ENCODE data around the gene NDUFA5.
"Not testable (repeated sequence)": the region's sequence is repeated elsewhere in the genome, so short reads cannot be mapped to it uniquely, and the experiment has no call there.

Gene NDUFA5

DNA sequence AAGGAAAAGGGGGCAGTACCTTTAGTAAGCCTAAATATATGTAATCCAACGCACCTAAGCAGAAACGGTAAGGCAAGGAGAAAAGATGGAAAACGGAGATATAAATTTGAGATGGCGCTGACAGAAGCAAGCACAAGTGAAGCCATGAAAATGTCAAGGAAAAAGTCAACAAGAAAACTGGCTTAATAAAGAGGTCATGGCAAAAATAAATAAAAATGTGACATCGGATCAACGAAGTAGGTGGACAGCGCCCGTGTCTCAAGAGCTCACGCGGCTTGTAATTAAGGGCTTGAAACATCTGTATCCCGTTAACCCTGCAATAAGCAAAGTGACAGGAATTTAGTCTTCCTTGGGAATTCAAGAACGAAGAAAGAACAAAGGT is 611 bp downstream of the NDUFA5 start:
- DNase-seq (ENCODE audit: low spot score), result no peak

- DNase-seq (ENCODE audit: low spot score), result no peak
These were observed 2.1 kb downstream of the NDUFA5 start for GRCh38 chr7:123555484-123555883.

GRCh38 chr7:123553159-123553558 is 4.5 kb downstream of the NDUFA5 start:
- no peak for DNase-seq (ENCODE audit: low spot score)

DNA sequence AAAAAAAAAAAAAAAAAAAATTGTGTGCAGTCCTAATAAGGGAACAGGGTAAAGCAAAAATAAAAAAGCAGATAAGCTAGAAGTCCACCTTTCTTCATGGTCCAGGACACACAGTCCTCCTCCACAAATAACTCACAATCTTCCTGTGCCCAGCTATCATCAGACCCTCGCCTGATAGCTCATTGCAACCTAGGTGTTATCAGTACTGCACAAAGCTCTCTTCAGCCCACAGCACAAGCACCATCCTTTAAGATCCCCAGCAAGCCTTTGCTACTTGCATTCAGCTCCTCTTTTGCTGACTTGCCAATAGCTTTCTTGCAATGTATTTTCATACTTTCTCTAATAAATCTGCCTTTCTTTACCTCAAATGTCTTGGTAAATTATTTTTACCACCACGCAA is 5.0 kb downstream of the NDUFA5 start:
- DNase-seq (ENCODE audit: low spot score), result no peak

GRCh38 chr7:123552134-123552533 is 5.5 kb downstream of the NDUFA5 start:
- not testable (repeated sequence) for DNase-seq (ENCODE audit: low spot score)

GRCh38 chr7:123548406-123548805 is 9.2 kb downstream of the NDUFA5 start:
- DNase-seq (ENCODE audit: low spot score), result no peak

DNA sequence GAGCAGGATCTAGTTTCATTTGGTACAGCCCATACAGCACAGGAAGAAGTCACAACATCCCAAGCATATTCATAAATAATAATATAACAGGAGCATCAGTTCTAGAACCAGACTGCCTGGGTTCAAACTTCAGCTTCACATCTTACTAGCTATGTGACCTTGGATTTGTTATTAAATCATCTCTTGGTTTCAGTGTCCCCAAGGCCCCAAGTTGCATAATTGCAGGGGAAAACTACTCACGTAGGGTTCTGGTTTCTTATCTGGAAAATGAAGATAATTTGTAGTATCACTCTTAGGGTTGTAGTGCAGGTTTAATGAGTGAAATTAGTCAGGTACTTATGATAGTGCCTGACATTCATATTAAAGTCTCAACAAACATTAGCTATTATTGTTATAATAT is 17.7 kb downstream of the NDUFA5 start:
- DNase-seq (ENCODE audit: low spot score), result no peak

DNA sequence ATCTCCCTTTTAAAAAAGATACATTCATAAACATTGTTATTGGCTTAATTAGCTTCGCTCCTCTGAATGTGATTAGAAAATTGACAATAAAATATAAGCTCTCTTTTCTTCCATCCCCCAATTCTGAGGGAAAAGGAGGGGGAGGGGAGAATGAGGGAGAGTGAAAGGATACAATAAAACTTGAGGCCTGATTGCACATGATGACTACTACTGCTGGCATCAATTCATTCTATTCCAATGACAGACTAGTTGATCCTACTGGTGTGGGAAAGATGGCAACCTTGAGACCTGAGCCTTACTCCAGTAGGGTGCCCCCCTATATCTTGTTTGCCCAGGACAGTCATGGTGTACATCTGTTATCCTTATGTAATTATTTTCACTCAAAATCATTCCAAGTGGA is 18.7 kb downstream of the NDUFA5 start:
- no peak for DNase-seq (ENCODE audit: low spot score)

DNA sequence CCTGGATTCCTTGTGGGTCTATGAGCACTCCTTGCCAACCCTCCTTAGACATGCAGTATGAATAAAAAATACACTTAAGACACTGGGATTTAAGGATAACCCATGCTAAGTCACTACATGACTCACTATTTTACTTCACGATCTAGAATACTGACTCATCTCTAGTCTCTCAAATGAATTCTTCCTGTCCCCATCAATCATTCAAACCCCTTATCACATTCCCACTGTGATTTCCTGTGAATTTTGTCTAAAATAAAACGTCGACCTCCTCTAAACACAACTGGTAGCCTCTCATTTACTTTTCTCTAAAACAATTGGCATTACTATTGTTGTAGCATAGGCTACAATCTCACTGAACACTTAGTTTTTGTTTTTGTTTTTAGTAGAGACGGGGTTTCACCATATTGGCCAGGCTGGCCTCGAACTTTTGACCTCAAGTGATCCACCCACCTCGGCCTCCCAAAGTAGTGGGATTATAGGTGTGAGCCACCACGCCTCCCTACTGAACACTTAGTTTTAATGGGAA is 19.4 kb downstream of the NDUFA5 start:
- no peak for DNase-seq (ENCODE audit: low spot score)

- DNase-seq (ENCODE audit: low spot score), result no peak
These were observed 20.5 kb downstream of the NDUFA5 start for GRCh38 chr7:123537026-123537642.

- no peak for DNase-seq (ENCODE audit: low spot score)
These were observed 22.1 kb downstream of the NDUFA5 start for GRCh38 chr7:123535517-123535916.

DNA sequence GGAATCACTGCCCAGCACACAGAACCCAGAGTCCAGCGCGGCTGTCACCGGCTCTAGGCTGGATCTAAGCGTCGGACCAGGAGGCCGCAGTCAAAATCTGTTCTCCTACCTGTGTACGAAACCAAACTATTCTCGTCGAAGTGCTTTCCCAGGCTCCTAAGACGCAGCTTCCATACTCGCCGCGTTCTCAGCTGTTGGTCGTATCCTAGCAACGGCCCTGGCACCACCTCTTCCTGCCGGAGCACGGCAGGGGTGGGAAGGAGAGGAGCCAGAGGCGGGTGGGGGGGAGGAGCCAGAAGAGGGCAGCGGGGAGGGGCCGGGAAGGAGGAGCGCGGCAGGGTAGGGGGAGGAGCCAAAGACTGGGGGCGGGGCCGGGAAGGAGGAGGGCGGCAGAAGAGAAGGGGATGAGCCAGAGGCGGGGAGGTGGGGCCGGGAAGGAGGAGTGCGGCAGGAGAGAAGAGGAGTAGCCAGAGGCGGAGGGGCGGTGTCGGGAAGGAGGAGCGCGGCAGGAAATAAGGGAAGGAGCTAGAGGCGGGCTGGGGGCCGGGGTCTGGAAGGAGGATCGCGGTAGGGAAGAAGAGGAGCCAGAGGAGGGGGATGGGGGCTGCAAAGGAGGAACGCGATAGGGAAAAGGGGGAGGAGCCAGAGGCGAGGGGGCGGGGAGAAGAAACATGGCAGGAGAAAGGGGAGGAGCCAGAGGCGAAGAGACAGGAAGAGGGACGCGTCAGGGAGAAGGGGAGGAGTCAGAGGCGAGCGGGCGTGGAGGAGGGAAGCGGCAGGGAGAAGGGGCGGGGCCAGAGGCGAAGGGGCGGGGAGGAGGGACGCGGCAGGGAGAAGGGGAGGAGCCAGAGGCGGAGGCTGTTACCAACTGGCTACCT is 23.0 kb downstream of the NDUFA5 start, which contains the start of gene IQUB:
TSS of gene IQUB (minus strand) at position 213 of the 878 bp plus-strand sequence. CDS start 22,255 bp downstream, outside the sequence.
- peak; percentile 98 for DNase-seq (ENCODE audit: low spot score)

DNA sequence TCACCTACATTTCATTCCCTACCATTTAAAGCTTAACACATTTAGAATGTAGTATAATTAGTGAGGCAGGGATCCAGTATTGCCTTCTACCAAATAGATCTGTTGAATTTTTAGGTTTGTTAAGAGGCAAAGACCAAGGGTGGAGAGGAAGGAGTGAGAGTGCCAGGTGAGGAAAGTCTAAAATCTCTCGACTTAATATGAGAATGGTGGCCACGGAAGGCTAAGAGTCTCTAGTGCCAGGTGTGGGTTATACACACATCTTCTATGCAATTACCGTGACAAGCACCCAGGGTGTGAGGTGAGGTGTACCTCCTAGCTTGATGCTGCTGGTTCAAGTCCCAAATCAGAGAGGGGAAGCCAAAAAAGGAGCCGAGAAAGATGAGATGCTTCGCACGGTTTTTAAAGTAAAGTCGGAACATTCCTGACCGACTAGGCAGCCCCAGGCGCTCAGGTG is 23.7 kb downstream of the NDUFA5 start:
- no peak for DNase-seq (ENCODE audit: low spot score)

GRCh38 chr7:123533553-123533917 is 24.1 kb downstream of the NDUFA5 start:
- DNase-seq (ENCODE audit: low spot score), result no peak

GRCh38 chr7:123532788-123533552 is 24.6 kb downstream of the NDUFA5 start:
- DNase-seq (ENCODE audit: low spot score), result peak; percentile 52

GRCh38 chr7:123532343-123532742 is 25.3 kb downstream of the NDUFA5 start:
- DNase-seq (ENCODE audit: low spot score), result not testable (repeated sequence)

GRCh38 chr7:123530035-123530591 is 27.5 kb downstream of the NDUFA5 start:
- not testable (repeated sequence) for DNase-seq (ENCODE audit: low spot score)

DNA sequence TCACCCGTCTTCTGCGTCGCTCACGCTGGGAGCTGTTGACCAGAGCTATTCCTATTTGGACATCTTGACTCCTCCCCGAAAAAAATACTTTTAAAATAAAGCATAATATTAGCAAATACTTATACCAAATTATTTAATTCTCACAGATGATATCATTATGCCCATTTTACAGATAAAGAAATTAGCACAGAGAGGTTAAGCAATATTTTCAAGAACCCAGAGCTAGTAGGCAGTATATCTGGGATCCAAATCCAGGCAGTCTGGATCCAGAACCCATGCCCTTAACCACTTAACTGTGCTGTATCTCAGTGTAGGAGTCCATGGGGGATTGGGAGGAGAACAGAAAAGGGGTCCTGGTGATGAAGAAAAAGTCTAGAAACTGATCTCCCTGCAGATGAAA is 29.4 kb downstream of the NDUFA5 start:
- no peak for DNase-seq (ENCODE audit: low spot score)

DNA sequence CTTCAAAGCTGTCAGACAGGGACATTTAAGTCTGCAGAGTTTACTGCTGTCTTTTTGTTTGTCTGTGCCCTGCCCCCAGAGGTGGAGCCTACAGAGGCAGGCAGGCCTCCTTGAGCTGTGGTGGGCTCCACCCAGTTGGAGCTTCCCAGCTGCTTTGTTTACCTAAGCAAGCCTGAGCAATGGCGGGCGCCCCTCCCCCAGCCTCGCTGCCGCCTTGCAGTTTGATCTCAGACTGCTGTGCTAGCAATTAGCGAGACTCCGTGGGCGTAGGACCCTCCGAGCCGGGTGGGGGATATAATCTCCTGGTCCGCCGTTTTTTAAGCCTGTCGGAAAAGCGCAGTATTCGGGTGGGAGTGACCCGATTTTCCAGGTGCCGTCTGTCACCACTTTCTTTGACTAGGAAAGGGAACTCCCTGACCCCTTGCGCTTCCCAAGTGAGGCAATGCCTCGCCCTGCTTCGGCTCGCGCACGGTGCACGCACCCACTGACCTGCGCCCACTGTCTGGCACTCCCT is 29.8 kb downstream of the NDUFA5 start:
- not testable (repeated sequence) for DNase-seq (ENCODE audit: low spot score)

DNA sequence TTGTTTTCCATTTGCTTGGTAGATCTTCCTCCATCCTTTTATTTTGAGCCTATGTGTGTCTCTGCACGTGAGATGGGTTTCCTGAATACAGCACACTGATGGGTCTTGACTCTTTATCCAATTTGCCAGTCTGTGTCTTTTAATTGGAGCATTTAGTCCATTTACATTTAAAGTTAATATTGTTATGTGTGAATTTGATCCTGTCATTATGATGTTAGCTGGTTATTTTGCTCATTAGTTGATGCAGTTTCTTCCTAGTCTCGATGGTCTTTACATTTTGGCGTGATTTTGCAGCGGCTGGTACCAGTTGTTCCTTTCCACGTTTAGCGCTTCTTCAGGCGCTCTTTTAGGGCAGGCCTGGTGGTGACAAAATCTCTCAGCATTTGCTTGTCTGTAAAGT is 31.1 kb downstream of the NDUFA5 start:
- not testable (repeated sequence) for DNase-seq (ENCODE audit: low spot score)

- no peak for DNase-seq (ENCODE audit: low spot score)
These were observed 35.6 kb downstream of the NDUFA5 start for GRCh38 chr7:123522066-123522465.

DNA sequence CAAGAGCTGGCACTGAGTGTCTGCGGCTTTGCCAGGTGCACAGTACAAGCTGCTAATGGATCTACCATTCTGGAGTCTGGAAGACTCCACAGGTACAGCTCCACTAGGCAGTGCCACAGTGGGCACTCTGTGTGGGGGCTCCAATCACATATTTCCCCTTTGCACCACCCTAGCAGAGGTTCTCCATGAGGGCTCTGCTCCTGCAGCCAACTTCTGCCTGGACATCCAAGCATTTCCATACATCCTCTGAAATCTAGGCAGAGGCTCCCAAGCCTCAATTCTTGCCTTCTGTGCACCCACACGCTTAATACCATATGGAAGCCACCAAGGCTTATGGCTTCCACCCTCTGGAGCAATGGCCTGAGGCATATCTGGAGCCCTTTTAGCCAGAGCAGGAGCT is 52.4 kb downstream of the NDUFA5 start:
- DNase-seq (ENCODE audit: low spot score), result no peak

Data from ecto neural progenitor cell (in vitro differentiated cells).